Measurements from ENCODE around the gene AGFG2.

AGFG2 gene

DNA sequence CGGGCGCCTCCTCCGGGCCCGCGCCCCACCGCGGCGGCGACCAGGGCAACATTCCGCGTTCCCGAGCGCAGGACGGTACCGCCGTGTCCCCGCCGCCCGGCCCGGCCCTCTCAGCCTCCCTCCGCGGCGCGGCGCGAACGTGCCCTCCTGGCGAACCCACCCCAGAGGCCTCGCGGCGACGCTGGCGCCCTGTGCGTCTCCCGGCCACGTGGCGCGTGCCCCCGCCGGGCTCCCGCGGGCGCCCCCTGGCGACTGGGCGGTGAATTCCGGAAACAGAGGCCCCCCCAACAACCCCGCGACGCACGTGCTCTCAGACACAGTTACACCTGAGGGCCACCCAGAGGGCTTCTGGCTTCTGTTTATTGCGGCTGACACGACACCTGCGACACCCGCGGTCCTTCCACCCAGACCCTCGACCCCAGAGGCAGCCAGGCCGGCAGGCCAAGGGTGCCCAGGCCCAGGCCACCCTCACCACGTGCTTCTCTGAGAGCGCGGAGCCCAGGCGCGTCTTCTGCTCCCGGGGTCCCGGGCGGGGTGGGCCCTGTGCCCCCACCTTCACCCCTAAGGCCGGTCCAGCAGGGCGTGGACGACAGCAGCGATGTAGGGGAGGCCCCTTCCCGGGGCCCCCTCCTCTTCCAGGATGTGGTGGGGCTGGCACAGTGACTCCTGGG is 34.8 kb downstream of the AGFG2 start, which contains the start of gene SAP25:
Gene SAP25, minus strand, starts transcription at position 210 of the 671 bp plus-strand sequence. Its CDS starts 158 bp downstream, at position 52.
- no peak for DNase-seq

DNA sequence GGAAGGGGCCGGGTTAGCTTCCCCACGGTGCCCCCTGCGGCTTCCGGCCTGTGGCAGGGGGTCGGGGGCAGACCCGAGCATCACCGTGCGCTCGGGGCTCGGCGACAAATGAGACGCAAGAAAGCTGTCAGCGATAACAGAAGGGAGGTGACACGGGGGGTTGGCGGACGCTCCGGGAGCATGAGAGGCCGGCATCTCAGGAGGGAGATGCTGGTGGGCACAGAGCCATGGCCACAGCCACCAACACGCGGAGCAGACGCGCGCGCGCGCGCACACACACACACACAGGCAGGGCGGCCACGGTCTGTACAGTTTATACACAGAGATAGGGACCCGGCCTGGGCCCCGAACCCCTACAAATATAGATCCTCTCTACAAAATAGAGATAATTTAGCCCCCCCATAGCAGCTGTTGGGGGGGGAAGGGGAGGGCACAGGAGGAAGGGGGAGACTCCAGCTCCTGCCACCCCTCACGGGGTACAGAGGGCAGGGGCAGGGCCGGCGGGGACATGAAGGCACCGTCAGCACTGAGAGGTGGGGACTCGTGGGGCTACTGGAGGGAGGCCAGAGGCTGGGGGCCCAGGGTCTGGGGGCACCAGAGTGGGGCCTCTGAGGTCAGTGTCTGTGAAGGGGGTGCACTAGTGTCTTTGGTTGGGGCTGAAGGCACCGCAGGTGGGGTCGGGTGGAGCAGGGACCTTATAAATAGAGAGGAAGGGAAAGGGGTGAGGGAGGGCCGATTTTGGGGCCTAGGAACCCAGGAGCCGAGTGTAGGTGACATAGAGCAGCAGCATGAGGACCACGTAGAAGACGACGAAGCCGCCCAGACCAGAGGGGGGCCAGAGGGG is 35.6 kb downstream of the AGFG2 start:
- DNase-seq, result no peak

- no peak for DNase-seq
Observed at GRCh38 chr7:100575206-100575631, 36.2 kb downstream of the AGFG2 start.

GRCh38 chr7:100575746-100576383 is 36.9 kb downstream of the AGFG2 start:
- no peak for DNase-seq

GRCh38 chr7:100576384-100576993 is 37.5 kb downstream of the AGFG2 start:
- DNase-seq, result no peak

DNA sequence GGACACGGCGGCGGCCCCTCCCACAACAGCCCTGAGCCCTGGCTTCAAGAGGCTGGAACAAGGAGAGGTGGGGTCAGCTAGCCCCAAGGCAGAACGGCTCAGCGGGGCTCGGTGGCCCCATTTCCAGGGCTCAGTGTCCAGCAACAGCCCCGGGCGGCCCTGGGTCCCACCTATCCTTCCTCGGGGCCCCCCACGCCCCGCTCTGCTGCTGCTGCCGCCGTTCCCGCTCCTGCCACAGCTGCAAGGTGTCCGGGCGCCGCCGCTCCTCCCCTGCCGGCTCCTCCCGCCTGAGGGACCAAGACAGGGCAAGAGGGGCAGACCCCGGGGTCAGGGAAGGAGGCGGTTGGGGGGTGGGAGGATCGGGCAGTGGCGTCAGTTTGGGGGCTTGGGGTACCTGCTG is 38.1 kb downstream of the AGFG2 start:
- DNase-seq, result no peak

DNA sequence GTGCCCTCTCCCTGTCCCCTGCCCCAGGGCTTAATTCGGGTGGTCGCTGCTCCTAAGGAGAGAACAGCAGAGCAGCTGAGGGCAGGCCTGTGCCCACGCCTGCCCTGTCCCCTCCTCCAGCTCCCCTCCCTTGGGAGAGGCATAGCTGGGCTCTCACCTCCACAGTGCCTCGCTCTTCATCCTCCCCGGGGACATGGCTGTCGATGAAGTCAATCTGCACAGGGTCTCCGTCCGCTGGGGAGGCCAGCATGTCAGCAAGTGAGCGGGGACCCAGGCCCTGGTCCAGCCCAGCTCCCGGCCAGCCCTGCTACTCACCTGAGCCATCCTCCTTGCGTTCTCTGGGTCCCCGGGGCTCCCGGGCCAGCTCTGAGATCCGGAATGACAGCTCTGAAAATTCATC is 38.5 kb downstream of the AGFG2 start:
- DNase-seq, result no peak

- DNase-seq, result no peak
Observed at GRCh38 chr7:100578246-100579183, 39.5 kb downstream of the AGFG2 start.

DNA sequence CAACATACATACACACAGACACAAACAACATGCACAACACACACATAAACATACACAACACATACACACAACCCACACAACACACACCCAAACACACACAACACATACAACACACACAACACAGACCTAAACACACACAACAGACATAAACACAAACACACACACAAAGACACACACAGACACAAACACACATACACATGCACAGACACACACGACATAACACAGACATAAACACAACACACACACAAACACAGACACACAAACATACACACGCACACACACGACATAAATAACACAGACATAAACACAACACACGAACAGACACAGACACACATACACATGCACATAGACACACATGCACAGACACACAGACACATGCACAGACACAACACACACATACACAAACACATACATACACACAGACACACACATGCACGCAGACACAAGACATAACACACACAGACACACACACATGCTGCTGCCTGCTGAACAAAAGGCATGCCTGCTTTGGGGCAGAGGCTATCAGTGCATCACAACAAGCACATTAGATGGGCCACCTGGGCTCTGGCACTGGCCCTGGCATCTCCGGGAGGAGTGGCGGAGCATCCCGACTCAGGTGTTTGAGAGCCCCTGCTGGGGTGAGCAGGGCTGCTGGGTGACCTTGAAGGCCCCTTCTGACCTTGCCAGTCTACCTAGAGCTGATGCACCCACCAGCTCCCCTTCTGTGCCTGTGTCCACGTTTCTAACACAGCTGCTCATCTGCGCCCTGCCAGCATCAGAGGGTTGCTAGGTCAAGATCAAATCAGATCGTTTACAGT is 41.7 kb downstream of the AGFG2 start:
- DNase-seq, result no peak

DNA sequence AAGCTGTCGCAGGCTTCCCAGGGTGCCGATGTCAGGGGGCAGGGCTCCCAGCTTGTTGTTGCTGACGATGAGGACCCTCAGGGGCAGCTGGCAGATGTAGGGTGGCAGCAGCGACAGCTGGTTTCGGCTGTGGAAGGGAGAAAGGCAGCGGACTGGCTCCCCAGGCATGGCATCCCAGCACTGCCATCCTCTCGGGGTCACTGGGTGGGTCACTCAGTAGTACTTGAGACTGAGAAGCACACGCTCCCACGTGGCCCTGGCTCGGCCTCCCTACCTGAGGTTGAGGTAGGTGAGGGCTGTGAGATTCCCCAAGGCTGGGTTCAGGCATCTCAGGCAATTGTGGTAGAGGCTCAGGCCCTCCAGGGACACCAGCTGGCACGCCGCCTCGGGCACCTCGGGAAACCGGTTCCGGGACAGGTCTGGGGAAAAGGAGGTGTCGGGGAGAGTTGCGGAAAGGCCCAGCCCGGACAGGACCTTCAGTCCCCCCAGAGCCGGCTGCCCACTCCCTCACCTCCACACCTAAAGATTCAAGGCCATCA is 43.1 kb downstream of the AGFG2 start:
- no peak for DNase-seq

GRCh38 chr7:100582650-100583049 is 43.6 kb downstream of the AGFG2 start:
- no peak for DNase-seq

- peak; percentile 43 for DNase-seq
Observed at GRCh38 chr7:100583132-100584053, 44.4 kb downstream of the AGFG2 start.

DNA sequence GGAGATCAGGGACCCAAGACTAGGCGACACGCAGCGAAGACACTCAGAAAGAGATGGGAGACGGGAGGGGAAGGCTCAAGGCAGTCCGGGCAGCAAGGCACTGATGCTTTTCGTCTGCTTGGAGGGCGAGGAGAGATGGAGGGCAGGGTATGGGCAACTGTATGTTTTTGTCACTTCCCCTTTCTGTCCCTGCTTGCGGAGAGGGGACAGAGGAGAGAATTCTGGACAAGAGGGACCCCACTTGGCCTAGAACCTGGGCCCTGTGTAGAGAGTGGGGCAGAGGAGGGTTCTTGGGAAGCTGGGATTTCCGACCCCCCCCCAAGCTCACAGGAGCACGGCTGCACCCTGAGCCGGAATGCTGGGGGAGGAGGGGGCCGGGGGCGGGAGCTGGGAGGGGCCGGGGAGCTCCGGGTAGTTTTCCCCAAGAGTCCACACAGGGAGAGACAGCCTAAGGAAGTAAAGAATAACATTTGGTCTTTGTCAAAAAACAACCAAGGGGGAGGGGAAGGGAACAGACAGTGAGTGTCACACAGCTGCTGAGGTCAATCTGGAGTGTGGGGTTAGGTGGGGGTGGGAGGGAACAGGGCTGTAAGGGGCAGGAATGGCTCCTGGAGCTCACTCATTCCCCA is 45.2 kb downstream of the AGFG2 start:
- no peak for DNase-seq

DNA sequence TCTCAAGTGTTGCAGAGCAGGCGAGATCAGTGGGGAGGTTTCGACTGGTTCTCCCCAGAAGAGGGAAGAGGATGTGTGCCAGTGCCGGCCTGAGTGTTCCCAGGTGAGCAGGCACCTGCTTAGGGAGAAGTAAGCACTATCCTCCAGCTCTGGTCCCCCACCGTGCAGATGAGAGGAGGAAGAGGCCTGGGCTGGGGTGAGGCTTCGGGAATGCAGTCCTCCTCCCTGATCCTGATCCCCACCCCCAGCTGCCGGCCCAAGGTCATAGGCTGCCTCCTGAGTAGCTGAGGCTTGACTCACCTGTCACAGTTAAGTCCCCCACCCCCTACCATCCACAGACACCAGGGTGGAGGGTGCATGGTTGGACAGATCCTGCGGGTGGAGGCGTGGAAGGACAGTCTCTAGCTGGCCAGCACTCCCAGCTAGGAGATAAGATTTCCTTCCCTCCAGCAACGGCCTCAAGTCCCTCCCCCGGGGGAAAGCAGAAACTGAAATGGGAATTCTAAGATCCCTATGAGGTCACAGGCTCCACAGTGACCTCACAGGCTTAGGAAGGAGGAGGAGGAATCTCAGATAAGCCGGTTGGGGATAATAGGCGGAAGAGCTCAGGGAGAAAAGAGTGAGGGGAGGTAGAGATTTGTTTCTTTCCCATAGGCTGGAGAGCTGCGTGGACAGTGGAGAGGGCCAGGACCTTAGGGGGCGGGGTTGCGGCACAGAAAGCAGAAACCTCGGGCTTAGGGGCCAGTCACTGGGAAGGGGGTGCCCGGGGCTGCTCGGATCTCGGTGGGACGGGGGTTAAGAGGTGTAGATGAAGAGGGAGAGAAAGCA is 45.9 kb downstream of the AGFG2 start:
- no peak for DNase-seq

- peak; percentile 54 for DNase-seq
Observed at GRCh38 chr7:100585511-100586265, 46.7 kb downstream of the AGFG2 start, which contains the start of gene LRCH4. LRCH4 (minus strand) TSS chr7:100586129; CDS start chr7:100586100, 29 bp downstream.

DNA sequence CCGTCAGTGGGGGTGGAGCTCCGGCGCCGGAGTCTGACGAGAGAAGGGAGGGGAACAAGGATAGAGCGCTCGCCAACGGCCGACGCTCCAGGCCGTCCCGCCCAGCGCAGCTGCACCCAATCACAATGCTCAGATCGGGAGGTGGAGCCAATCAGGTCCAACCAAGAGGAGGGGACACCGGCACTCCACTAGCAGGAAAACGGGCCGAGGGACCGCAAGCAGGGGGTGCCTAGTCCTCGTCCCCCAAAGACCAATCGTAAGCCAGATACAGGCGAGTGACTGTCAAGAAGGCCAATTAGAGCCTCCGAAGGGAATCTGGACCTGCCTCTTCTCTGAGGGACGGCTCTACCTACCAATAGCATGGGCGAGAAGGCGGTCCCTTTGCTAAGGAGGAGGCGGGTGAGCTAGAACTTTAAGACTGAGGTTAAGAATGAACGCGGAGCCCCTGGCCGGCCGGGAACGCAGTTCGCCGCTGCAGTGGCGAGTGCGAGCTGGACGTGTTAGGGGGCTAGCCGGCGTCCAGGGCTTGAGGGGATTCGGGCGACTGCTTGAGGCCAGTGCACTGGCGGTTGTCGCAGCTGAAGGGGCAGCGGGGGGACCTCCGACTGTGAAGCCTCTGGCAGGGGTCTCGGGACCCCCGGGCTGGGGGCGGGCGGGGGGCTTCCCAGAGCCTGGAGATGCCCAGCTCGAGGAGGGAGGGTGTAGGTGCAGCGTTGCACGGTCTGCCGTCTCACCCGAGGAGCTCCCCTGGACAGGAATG is 47.4 kb downstream of the AGFG2 start, which contains the start of gene FBXO24:
Gene FBXO24, plus strand, starts transcription at position 63 of the 760 bp plus-strand sequence. Its CDS starts 298 bp downstream, at position 361.
- DNase-seq, result peak; percentile 99
